ENCODE results near the gene VWA5B1. TPM values are rescaled to one million over a fixed set of nuclear protein-coding genes. Genes with fewer than 3 reads are reported as not detected.

VWA5B1 gene
- total RNA-seq, 1 donor: not detected

DNA sequence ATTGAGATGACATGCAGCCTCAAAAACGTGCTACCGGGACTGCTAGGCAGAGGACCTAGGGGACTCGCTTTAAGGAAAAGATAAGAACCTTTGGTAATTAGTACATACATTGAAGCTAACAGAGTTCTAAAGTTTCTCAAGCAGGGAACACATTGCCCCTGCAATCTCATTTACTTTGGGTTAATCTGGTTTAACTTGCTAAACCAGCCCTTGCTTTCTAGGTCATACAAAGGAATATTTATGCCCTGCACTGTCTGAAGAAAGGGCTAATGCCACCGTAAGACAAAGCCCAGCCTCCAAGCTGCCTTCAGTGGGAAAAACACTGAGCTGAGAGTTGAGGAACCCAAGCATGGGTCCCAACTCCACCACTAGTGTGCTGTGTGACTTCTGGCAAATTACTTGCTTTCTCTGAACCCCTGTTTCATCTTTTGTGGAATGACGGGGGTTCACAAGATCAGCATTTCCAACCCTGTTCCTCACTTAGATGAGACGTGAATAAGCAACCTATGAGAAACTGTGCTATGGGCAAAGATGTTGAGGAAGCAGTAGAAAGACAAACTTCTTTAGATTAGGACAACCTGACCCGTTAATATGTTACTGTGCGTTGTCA lies 66.3 kb downstream of the VWA5B1 start:
- peak; percentile 26 for DNase-seq (ENCODE audit: insufficient read length, low spot score, missing footprints)
- no peak overlapping the region for H3K4me2 ChIP-seq (ENCODE audit: insufficient read depth, low read length)
- H3K27ac ChIP-seq (ENCODE audit: low read depth, low read length): no peak overlapping the region
- H3K27me3 ChIP-seq (ENCODE audit: insufficient read depth, low read length): peaks cover 54% of the 10 kb centered on the region
- H3K79me2 ChIP-seq (ENCODE audit: insufficient read depth, low read length): no peaks in the 10 kb centered on the region
- no peaks in the 10 kb centered on the region for H4K20me1 ChIP-seq (ENCODE audit: insufficient read depth, low read length)
- H3K4me1 ChIP-seq (ENCODE audit: insufficient read depth, low read length): no peaks in the 10 kb centered on the region
- no peaks in the 10 kb centered on the region for H3K9me3 ChIP-seq (ENCODE audit: low read depth, low read length)
- no peak overlapping the region for H3K4me3 ChIP-seq (ENCODE audit: insufficient read depth, low read length)
- no peaks in the 10 kb centered on the region for H3K36me3 ChIP-seq (ENCODE audit: insufficient read depth, low read length)
- TF ChIP-seq CTCF (IDR thresholded peaks at IDR 0.05; ENCODE audit: extremely low read depth, low read depth, low read length): no peak
- H2AFZ ChIP-seq (ENCODE audit: low read length): no peak overlapping the region

GRCh38 chr1:20357796-20358195 lies 67.1 kb downstream of the VWA5B1 start:
- Histone ChIP-seq H3K27ac (ENCODE audit: low read depth, low read length) (no peak overlapping the region), H3K9me3 (ENCODE audit: low read depth, low read length) (no peaks in the 10 kb centered on the region), H3K79me2 (ENCODE audit: insufficient read depth, low read length) (no peaks in the 10 kb centered on the region), H4K20me1 (ENCODE audit: insufficient read depth, low read length) (no peaks in the 10 kb centered on the region), H3K27me3 (ENCODE audit: insufficient read depth, low read length) (peaks cover 51% of the 10 kb centered on the region), H3K4me2 (ENCODE audit: insufficient read depth, low read length) (no peak overlapping the region), H3K4me1 (ENCODE audit: insufficient read depth, low read length) (no peaks in the 10 kb centered on the region), H2AFZ (ENCODE audit: low read length) (no peak overlapping the region), H3K4me3 (ENCODE audit: insufficient read depth, low read length) (no peak overlapping the region), H3K36me3 (ENCODE audit: insufficient read depth, low read length) (no peaks in the 10 kb centered on the region)
- TF ChIP-seq CTCF (IDR thresholded peaks at IDR 0.05; ENCODE audit: extremely low read depth, low read depth, low read length): no peak
- DNase-seq (ENCODE audit: insufficient read length, low spot score, missing footprints): peak; percentile 27

GRCh38 chr1:20358761-20359263 lies 68.1 kb downstream of the VWA5B1 start:
- Histone ChIP-seq H3K4me3 (ENCODE audit: insufficient read depth, low read length) (no peak overlapping the region), H3K79me2 (ENCODE audit: insufficient read depth, low read length) (no peaks in the 10 kb centered on the region), H3K27ac (ENCODE audit: low read depth, low read length) (no peak overlapping the region), H3K9me3 (ENCODE audit: low read depth, low read length) (no peaks in the 10 kb centered on the region), H3K27me3 (ENCODE audit: insufficient read depth, low read length) (peaks cover 51% of the 10 kb centered on the region), H2AFZ (ENCODE audit: low read length) (no peak overlapping the region), H3K36me3 (ENCODE audit: insufficient read depth, low read length) (no peaks in the 10 kb centered on the region), H3K4me1 (ENCODE audit: insufficient read depth, low read length) (no peaks in the 10 kb centered on the region), H3K4me2 (ENCODE audit: insufficient read depth, low read length) (no peak overlapping the region), H4K20me1 (ENCODE audit: insufficient read depth, low read length) (no peaks in the 10 kb centered on the region)
- DNase-seq (ENCODE audit: insufficient read length, low spot score, missing footprints): peak; percentile 80
- no peak for TF ChIP-seq CTCF (IDR thresholded peaks at IDR 0.05; ENCODE audit: extremely low read depth, low read depth, low read length)

DNA sequence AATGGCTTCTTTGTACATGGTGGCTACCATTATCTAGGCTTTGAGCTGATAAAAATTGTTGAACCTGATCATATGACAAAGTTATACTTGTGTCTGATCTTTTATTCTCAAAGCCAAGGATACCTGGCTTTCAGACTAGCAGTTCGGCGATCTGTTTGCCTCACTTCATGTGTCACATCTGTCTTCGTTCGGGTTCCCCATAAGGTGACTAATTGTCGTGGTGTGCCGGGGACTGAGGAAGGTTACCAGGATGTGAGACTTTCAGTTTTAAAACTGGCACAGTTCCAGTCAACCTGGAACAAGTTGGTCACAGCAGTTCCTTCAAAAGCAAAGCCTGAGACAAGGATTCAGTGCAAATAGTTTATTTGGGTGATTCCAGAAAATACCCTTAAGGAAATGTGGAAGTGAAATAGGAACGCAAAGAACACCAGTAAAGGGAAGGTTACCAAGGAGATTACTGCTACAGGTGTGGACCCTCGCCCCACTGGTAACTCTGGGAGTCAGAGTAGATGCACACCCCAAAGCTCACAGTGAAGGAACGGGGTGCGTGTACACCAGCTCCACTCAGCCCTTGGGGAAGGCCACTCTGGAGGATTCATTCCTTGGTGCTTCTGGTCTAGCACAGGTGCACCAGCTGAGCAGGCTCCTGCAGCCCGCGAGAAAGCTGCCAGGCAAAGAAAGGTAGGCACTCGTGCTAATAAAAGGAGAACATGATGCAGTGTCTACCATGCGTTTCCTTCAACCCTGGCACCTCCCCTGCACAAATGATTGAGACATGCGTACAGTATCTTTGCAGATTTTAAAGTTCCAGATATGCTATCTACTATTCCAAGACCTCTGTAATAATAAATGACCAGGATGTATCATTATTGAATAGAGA lies 69.0 kb downstream of the VWA5B1 start:
- no peak for TF ChIP-seq CTCF (IDR thresholded peaks at IDR 0.05; ENCODE audit: extremely low read depth, low read depth, low read length)

More for the DNA sequence above, 69.0 kb downstream of the VWA5B1 start:
- H3K79me2 ChIP-seq (ENCODE audit: insufficient read depth, low read length): no peaks in the 10 kb centered on the region
- DNase-seq (ENCODE audit: insufficient read length, low spot score, missing footprints): peak; percentile 74
- H3K27ac ChIP-seq (ENCODE audit: low read depth, low read length): no peak overlapping the region
- H3K4me2 ChIP-seq (ENCODE audit: insufficient read depth, low read length): no peak overlapping the region
- peaks cover 53% of the 10 kb centered on the region for H3K27me3 ChIP-seq (ENCODE audit: insufficient read depth, low read length)
- no peak overlapping the region for H2AFZ ChIP-seq (ENCODE audit: low read length)
- no peaks in the 10 kb centered on the region for H3K4me1 ChIP-seq (ENCODE audit: insufficient read depth, low read length)
- H3K4me3 ChIP-seq (ENCODE audit: insufficient read depth, low read length): no peak overlapping the region
- no peaks in the 10 kb centered on the region for H4K20me1 ChIP-seq (ENCODE audit: insufficient read depth, low read length)
- H3K9me3 ChIP-seq (ENCODE audit: low read depth, low read length): no peaks in the 10 kb centered on the region
- no peaks in the 10 kb centered on the region for H3K36me3 ChIP-seq (ENCODE audit: insufficient read depth, low read length)

Data from osteoblast (primary cell).